ENCODE data around the gene USP17L15.
"Not testable (repeated sequence)": the region's sequence is repeated elsewhere in the genome, so short reads cannot be mapped to it uniquely, and the experiment has no call there.

The USP17L15 gene, protein sequence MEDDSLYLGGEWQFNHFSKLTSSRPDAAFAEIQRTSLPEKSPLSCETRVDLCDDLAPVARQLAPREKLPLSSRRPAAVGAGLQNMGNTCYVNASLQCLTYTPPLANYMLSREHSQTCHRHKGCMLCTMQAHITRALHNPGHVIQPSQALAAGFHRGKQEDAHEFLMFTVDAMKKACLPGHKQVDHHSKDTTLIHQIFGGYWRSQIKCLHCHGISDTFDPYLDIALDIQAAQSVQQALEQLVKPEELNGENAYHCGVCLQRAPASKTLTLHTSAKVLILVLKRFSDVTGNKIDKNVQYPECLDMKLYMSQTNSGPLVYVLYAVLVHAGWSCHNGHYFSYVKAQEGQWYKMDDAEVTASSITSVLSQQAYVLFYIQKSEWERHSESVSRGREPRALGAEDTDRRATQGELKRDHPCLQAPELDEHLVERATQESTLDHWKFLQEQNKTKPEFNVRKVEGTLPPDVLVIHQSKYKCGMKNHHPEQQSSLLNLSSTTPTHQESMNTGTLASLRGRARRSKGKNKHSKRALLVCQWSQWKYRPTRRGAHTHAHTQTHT

DNA sequence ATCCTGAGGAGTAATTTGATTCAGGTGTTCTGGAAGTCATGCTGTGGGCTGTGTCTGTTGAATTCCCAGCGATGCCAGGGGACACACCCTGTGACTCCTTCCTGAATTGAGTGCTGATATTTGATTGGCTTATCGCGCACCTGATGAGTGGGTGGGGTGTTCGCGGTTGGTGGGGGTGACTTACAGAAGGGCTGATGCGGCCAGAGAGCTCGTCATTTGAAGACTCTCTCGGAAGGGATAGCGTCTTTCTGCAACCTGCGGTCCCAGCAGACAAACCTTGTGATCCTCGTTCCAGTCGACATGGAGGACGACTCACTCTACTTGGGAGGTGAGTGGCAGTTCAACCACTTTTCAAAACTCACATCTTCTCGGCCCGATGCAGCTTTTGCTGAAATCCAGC lies at the start of gene USP17L15:
Gene USP17L15, plus strand, starts transcription at position 301 of the 400 bp plus-strand sequence. Its CDS starts 0 bp downstream, at position 301.
- not testable (repeated sequence) for H3K9me3 ChIP-seq (ENCODE audit: control insufficient read depth in 2 of 2, low read length in 2 of 2); H3K4me3 ChIP-seq (ENCODE audit: low read length in 2 of 2); H3K27ac ChIP-seq (ENCODE audit: low read depth in 2 of 2, low read length in 2 of 2); H3K27me3 ChIP-seq (ENCODE audit: control insufficient read depth in 2 of 2, insufficient read depth in 2 of 2, low read length in 2 of 2); H3K36me3 ChIP-seq (ENCODE audit: control insufficient read depth in 2 of 2, insufficient read depth in 2 of 2, low read length in 2 of 2); H3K4me1 ChIP-seq (ENCODE audit: control insufficient read depth in 2 of 2, insufficient read depth in 2 of 2, low read length in 2 of 2); H3K9ac ChIP-seq (ENCODE audit: low read depth in 1 of 2, low read length in 2 of 2)

DNA sequence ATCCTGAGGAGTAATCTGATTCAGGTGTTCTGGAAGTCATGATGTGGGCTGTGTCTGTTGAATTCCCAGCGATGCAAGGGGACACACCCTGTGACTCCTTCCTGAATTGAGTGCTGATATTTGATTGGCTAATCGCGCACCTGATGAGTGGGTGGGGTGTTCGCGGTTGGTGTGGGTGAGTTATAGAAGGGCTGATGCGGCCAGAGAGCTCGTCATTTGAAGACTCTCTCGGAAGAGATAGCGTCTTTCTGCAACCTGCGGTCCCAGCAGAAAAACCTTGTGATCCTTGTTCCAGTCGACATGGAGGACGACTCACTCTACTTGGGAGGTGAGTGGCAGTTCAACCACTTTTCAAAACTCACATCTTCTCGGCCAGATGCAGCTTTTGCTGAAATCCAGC lies 23.8 kb upstream of the USP17L15 start, which contains the start of gene USP17L10:
Gene USP17L10, plus strand, starts transcription at position 301 of the 400 bp plus-strand sequence. Its CDS starts 0 bp downstream, at position 301.
- H3K9ac ChIP-seq (ENCODE audit: low read depth in 1 of 2, low read length in 2 of 2): not testable (repeated sequence)

GRCh38 chr4:9214701-9215100 lies 19.5 kb upstream of the USP17L15 start:
- H3K27me3 ChIP-seq (ENCODE audit: control insufficient read depth in 2 of 2, insufficient read depth in 2 of 2, low read length in 2 of 2); H3K4me1 ChIP-seq (ENCODE audit: control insufficient read depth in 2 of 2, insufficient read depth in 2 of 2, low read length in 2 of 2); H3K27ac ChIP-seq (ENCODE audit: low read depth in 2 of 2, low read length in 2 of 2); H3K9me3 ChIP-seq (ENCODE audit: control insufficient read depth in 2 of 2, low read length in 2 of 2); H3K9ac ChIP-seq (ENCODE audit: low read depth in 1 of 2, low read length in 2 of 2); H3K36me3 ChIP-seq (ENCODE audit: control insufficient read depth in 2 of 2, insufficient read depth in 2 of 2, low read length in 2 of 2); H3K4me3 ChIP-seq (ENCODE audit: low read length in 2 of 2): not testable (repeated sequence)

More for the DNA sequence above, 23.8 kb upstream of the USP17L15 start, which contains the start of gene USP17L10:
- H3K27ac ChIP-seq (ENCODE audit: low read depth in 2 of 2, low read length in 2 of 2); H3K27me3 ChIP-seq (ENCODE audit: control insufficient read depth in 2 of 2, insufficient read depth in 2 of 2, low read length in 2 of 2); H3K36me3 ChIP-seq (ENCODE audit: control insufficient read depth in 2 of 2, insufficient read depth in 2 of 2, low read length in 2 of 2); H3K4me3 ChIP-seq (ENCODE audit: low read length in 2 of 2); H3K4me1 ChIP-seq (ENCODE audit: control insufficient read depth in 2 of 2, insufficient read depth in 2 of 2, low read length in 2 of 2); H3K9me3 ChIP-seq (ENCODE audit: control insufficient read depth in 2 of 2, low read length in 2 of 2): not testable (repeated sequence)

GRCh38 chr4:9215105-9215504 lies 19.1 kb upstream of the USP17L15 start, which contains the start of gene USP17L11:
USP17L11 (plus strand) TSS chr4:9215405; CDS start chr4:9215405, 0 bp downstream.
- not testable (repeated sequence) for H3K36me3 ChIP-seq (ENCODE audit: control insufficient read depth in 2 of 2, insufficient read depth in 2 of 2, low read length in 2 of 2); H3K4me3 ChIP-seq (ENCODE audit: low read length in 2 of 2); H3K4me1 ChIP-seq (ENCODE audit: control insufficient read depth in 2 of 2, insufficient read depth in 2 of 2, low read length in 2 of 2); H3K27ac ChIP-seq (ENCODE audit: low read depth in 2 of 2, low read length in 2 of 2); H3K9me3 ChIP-seq (ENCODE audit: control insufficient read depth in 2 of 2, low read length in 2 of 2); H3K27me3 ChIP-seq (ENCODE audit: control insufficient read depth in 2 of 2, insufficient read depth in 2 of 2, low read length in 2 of 2); H3K9ac ChIP-seq (ENCODE audit: low read depth in 1 of 2, low read length in 2 of 2)

DNA sequence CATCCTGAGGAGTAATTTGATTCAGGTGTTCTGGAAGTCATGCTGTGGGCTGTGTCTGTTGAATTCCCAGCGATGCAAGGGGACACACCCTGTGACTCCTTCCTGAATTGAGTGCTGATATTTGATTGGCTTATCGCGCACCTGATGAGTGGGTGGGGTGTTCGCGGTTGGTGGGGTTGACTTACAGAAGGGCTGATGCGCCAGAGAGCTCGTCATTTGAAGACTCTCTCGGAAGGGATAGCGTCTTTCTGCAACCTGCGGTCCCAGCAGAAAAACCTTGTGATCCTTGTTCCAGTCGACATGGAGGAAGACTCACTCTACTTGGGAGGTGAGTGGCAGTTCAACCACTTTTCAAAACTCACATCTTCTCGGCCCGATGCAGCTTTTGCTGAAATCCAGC lies 14.3 kb upstream of the USP17L15 start, which contains the start of gene USP17L12:
Gene USP17L12, plus strand, starts transcription at position 301 of the 400 bp plus-strand sequence. Its CDS starts 0 bp downstream, at position 301.
- H3K36me3 ChIP-seq (ENCODE audit: control insufficient read depth in 2 of 2, insufficient read depth in 2 of 2, low read length in 2 of 2); H3K4me3 ChIP-seq (ENCODE audit: low read length in 2 of 2); H3K9me3 ChIP-seq (ENCODE audit: control insufficient read depth in 2 of 2, low read length in 2 of 2); H3K4me1 ChIP-seq (ENCODE audit: control insufficient read depth in 2 of 2, insufficient read depth in 2 of 2, low read length in 2 of 2); H3K9ac ChIP-seq (ENCODE audit: low read depth in 1 of 2, low read length in 2 of 2); H3K27me3 ChIP-seq (ENCODE audit: control insufficient read depth in 2 of 2, insufficient read depth in 2 of 2, low read length in 2 of 2); H3K27ac ChIP-seq (ENCODE audit: low read depth in 2 of 2, low read length in 2 of 2): not testable (repeated sequence)

DNA sequence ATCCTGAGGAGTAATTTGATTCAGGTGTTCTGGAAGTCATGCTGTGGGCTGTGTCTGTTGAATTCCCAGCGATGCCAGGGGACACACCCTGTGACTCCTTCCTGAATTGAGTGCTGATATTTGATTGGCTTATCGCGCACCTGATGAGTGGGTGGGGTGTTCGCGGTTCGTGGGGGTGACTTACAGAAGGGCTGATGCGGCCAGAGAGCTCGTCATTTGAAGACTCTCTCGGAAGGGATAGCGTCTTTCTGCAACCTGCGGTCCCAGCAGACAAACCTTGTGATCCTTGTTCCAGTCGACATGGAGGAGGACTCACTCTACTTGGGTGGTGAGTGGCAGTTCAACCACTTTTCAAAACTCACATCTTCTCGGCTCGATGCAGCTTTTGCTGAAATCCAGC lies 9.6 kb upstream of the USP17L15 start, which contains the start of gene USP17L13:
Gene USP17L13, plus strand, starts transcription at position 301 of the 400 bp plus-strand sequence. Its CDS starts 0 bp downstream, at position 301.
- not testable (repeated sequence) for H3K27ac ChIP-seq (ENCODE audit: low read depth in 2 of 2, low read length in 2 of 2); H3K36me3 ChIP-seq (ENCODE audit: control insufficient read depth in 2 of 2, insufficient read depth in 2 of 2, low read length in 2 of 2); H3K4me3 ChIP-seq (ENCODE audit: low read length in 2 of 2); H3K4me1 ChIP-seq (ENCODE audit: control insufficient read depth in 2 of 2, insufficient read depth in 2 of 2, low read length in 2 of 2); H3K9ac ChIP-seq (ENCODE audit: low read depth in 1 of 2, low read length in 2 of 2); H3K27me3 ChIP-seq (ENCODE audit: control insufficient read depth in 2 of 2, insufficient read depth in 2 of 2, low read length in 2 of 2); H3K9me3 ChIP-seq (ENCODE audit: control insufficient read depth in 2 of 2, low read length in 2 of 2)

GRCh38 chr4:9230249-9230648 lies 3.9 kb upstream of the USP17L15 start:
- H3K9ac ChIP-seq (ENCODE audit: low read depth in 1 of 2, low read length in 2 of 2); H3K4me1 ChIP-seq (ENCODE audit: control insufficient read depth in 2 of 2, insufficient read depth in 2 of 2, low read length in 2 of 2); H3K27ac ChIP-seq (ENCODE audit: low read depth in 2 of 2, low read length in 2 of 2); H3K4me3 ChIP-seq (ENCODE audit: low read length in 2 of 2); H3K36me3 ChIP-seq (ENCODE audit: control insufficient read depth in 2 of 2, insufficient read depth in 2 of 2, low read length in 2 of 2); H3K27me3 ChIP-seq (ENCODE audit: control insufficient read depth in 2 of 2, insufficient read depth in 2 of 2, low read length in 2 of 2); H3K9me3 ChIP-seq (ENCODE audit: control insufficient read depth in 2 of 2, low read length in 2 of 2): not testable (repeated sequence)

GRCh38 chr4:9238461-9238860 lies 4.3 kb downstream of the USP17L15 start:
- H3K36me3 ChIP-seq (ENCODE audit: control insufficient read depth in 2 of 2, insufficient read depth in 2 of 2, low read length in 2 of 2); H3K4me3 ChIP-seq (ENCODE audit: low read length in 2 of 2); H3K4me1 ChIP-seq (ENCODE audit: control insufficient read depth in 2 of 2, insufficient read depth in 2 of 2, low read length in 2 of 2); H3K9me3 ChIP-seq (ENCODE audit: control insufficient read depth in 2 of 2, low read length in 2 of 2); H3K27me3 ChIP-seq (ENCODE audit: control insufficient read depth in 2 of 2, insufficient read depth in 2 of 2, low read length in 2 of 2); H3K9ac ChIP-seq (ENCODE audit: low read depth in 1 of 2, low read length in 2 of 2); H3K27ac ChIP-seq (ENCODE audit: low read depth in 2 of 2, low read length in 2 of 2): not testable (repeated sequence)

DNA sequence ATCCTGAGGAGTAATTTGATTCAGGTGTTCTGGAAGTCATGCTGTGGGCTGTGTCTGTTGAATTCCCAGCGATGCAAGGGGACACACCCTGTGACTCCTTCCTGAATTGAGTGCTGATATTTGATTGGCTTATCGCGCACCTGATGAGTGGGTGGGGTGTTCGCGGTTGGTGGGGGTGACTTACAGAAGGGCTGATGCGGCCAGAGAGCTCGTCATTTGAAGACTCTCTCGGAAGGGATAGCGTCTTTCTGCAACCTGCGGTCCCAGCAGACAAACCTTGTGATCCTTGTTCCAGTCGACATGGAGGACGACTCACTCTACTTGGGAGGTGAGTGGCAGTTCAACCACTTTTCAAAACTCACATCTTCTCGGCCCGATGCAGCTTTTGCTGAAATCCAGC lies 9.4 kb downstream of the USP17L15 start, which contains the start of gene USP17L17:
Gene USP17L17, plus strand, starts transcription at position 301 of the 400 bp plus-strand sequence. Its CDS starts 0 bp downstream, at position 301.
- H3K9ac ChIP-seq (ENCODE audit: low read depth in 1 of 2, low read length in 2 of 2); H3K27ac ChIP-seq (ENCODE audit: low read depth in 2 of 2, low read length in 2 of 2); H3K9me3 ChIP-seq (ENCODE audit: control insufficient read depth in 2 of 2, low read length in 2 of 2); H3K4me1 ChIP-seq (ENCODE audit: control insufficient read depth in 2 of 2, insufficient read depth in 2 of 2, low read length in 2 of 2); H3K27me3 ChIP-seq (ENCODE audit: control insufficient read depth in 2 of 2, insufficient read depth in 2 of 2, low read length in 2 of 2); H3K36me3 ChIP-seq (ENCODE audit: control insufficient read depth in 2 of 2, insufficient read depth in 2 of 2, low read length in 2 of 2); H3K4me3 ChIP-seq (ENCODE audit: low read length in 2 of 2): not testable (repeated sequence)

DNA sequence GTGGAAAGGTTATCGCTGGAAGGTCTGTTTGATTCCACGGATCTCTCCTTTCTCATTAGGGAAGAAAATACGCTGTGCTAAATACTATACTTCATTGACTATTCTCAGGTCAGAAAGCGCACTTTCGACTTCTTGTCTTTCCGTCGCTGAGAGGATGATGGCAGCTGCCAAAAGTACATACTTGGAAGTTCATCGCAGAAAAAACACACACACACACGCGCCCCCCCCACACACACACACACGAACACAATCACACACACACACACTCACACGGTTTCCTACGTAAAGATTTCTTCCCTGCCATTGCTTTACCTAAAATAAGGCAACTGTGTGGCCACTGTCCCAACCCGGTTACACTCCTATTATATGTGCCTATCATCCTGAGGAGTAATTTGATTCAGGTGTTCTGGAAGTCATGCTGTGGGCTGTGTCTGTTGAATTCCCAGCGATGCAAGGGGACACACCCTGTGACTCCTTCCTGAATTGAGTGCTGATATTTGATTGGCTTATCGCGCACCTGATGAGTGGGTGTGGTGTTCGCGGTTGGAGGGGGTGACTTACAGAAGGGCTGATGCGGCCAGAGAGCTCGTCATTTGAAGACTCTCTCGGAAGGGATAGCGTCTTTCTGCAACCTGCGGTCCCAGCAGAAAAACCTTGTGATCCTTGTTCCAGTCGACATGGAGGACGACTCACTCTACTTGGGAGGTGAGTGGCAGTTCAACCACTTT lies 13.9 kb downstream of the USP17L15 start, which contains the start of gene USP17L18:
Gene USP17L18, plus strand, starts transcription at position 678 of the 728 bp plus-strand sequence. Its CDS starts 0 bp downstream, at position 678.
- not testable (repeated sequence) for H3K4me3 ChIP-seq (ENCODE audit: low read length in 2 of 2); H3K36me3 ChIP-seq (ENCODE audit: control insufficient read depth in 2 of 2, insufficient read depth in 2 of 2, low read length in 2 of 2); H3K9me3 ChIP-seq (ENCODE audit: control insufficient read depth in 2 of 2, low read length in 2 of 2); H3K9ac ChIP-seq (ENCODE audit: low read depth in 1 of 2, low read length in 2 of 2); H3K27me3 ChIP-seq (ENCODE audit: control insufficient read depth in 2 of 2, insufficient read depth in 2 of 2, low read length in 2 of 2); H3K4me1 ChIP-seq (ENCODE audit: control insufficient read depth in 2 of 2, insufficient read depth in 2 of 2, low read length in 2 of 2); H3K27ac ChIP-seq (ENCODE audit: low read depth in 2 of 2, low read length in 2 of 2)

All from mucosa of rectum (tissue), 2 donors.